Naive thymus-derived CD8-positive, alpha-beta T cell (primary cell): Measurements from ENCODE around the gene TAMM41. TPM values are rescaled to one million over a fixed set of nuclear protein-coding genes. Genes with fewer than 3 reads are reported as not detected.

Experiments used
- ATAC-seq, 2 donors: fragments of 150-1000 bp; cut with Tn5 transposase in 1 of 2; sonication (Bioruptor Pico), chemical (Tn5 transposase) in 1 of 2; 1 replicate in 1 of 2; 2 replicates in 1 of 2; pipeline ENCODE4 v1.10.0; 2021; ENCODE audit warnings: mild to moderate bottlenecking in 2 of 2, moderate library complexity in 2 of 2
- POLR2A ChIA-PET: fragments of 350-600 bp; sonication (Branson Sonifier 250); formaldehyde crosslinking; loops from one replicate; lab custom pipeline; 2021; ENCODE audit warnings: antibody characterized with exemption; lab: Charles Lee
- DNase-seq, 10 donors: peaks; one replicate each; pipeline versions ENCODE4 v3.0.0 to v3.0.0-alpha.2; 2020 to 2022
- H3K27ac Mint-ChIP-seq, 10 donors: one replicate each; pipeline ENCODE4 v1.8.0; 2020 to 2022; ENCODE audit warnings: mild to moderate bottlenecking in 10 of 10, mixed read lengths in 10 of 10, moderate library complexity in 4 of 10, inconsistent platforms in 1 of 10
- H3K27me3 Mint-ChIP-seq, 5 donors: one replicate each; pipeline ENCODE4 v1.8.0; 2021 to 2022; ENCODE audit warnings: mixed read lengths in 5 of 5
- H3K36me3 Mint-ChIP-seq, 3 donors: one replicate each; pipeline ENCODE4 v1.8.0; 2020 to 2022; ENCODE audit warnings: mixed read lengths in 3 of 3, mild to moderate bottlenecking in 2 of 3, inconsistent platforms in 1 of 3
- H3K4me1 Mint-ChIP-seq, 4 donors: one replicate each; pipeline ENCODE4 v1.8.0; 2021 to 2022; ENCODE audit warnings: mixed read lengths in 4 of 4
- H3K4me3 Mint-ChIP-seq, 10 donors: one replicate each; pipeline ENCODE4 v1.8.0; 2020 to 2022; ENCODE audit warnings: mild to moderate bottlenecking in 10 of 10, mixed read lengths in 10 of 10, moderate library complexity in 6 of 10, inconsistent platforms in 1 of 10
- H3K9me3 Mint-ChIP-seq, 9 donors: one replicate each; pipeline ENCODE4 v1.8.0; 2020 to 2022; ENCODE audit warnings: mixed read lengths in 9 of 9, mild to moderate bottlenecking in 3 of 9, inconsistent platforms in 1 of 9, moderate library complexity in 1 of 9
- polyA plus RNA-seq, 3 donors: library from polyadenylated mRNA; unstranded; fragments of 300-500 nt; fragmentation: Illumina TruSeq; gene quantifications; one replicate each; pipeline ENCODE4 v1.2.3, GENCODE V29; 2021
- total RNA-seq, 8 experiments: library from RNA in 2 of 8; stranded (reverse) in 2 of 8; gene quantifications; one replicate each; pipeline ENCODE4 v1.2.3 and lab custom pipeline; 2021 to 2026

Gene TAMM41
- total and polyA plus RNA-seq, 5 experiments from 2014 or later, result 15.7 to 42.7 (median 37.1) TPM

- Mint-ChIP-seq H3K27ac (peak overlapping the region in 2 of 10 donors; percentile 29 to 62), H3K27me3 (no peaks in the 10 kb centered on the region), H3K9me3 (peaks cover 0 to 2% (median 0%) of the 10 kb centered on the region in 9 donors), H3K4me3 (no peak overlapping the region), H3K4me1 (peaks cover 0 to 4% (median under 1%) of the 10 kb centered on the region in 4 donors), H3K36me3 (peaks cover 19 to 84% (median 38%) of the 10 kb centered on the region in 3 donors)
- DNase-seq (no peak), ATAC-seq (no peak)
- POLR2A ChIA-PET, result no interaction called here
These were observed 39.0 kb downstream of the TAMM41 start for GRCh38 chr3:11807686-11808085.

GRCh38 chr3:11805716-11806115 lies 41.0 kb downstream of the TAMM41 start:
- Mint-ChIP-seq H3K9me3 (peaks cover 0 to 17% (median 2%) of the 10 kb centered on the region in 9 donors), H3K27me3 (no peaks in the 10 kb centered on the region), H3K4me3 (no peak overlapping the region), H3K4me1 (peaks cover 0 to 4% (median 3%) of the 10 kb centered on the region in 4 donors), H3K27ac (peak overlapping the region in 4 of 10 donors; percentile 7 to 50 (median 38)), H3K36me3 (peaks cover 34 to 90% (median 58%) of the 10 kb centered on the region in 3 donors)
- DNase-seq (no peak), ATAC-seq (no peak)
- POLR2A ChIA-PET, result no interaction called here

- DNase-seq (peak in 8 of 10 donors; percentile 16 to 75 (median 36)), ATAC-seq (peak; percentile 72 to 78)
- H3K4me1 Mint-ChIP-seq, result peaks cover 3 to 11% (median 8%) of the 10 kb centered on the region in 4 donors
- H3K36me3 Mint-ChIP-seq, result peaks cover 49 to 92% (median 68%) of the 10 kb centered on the region in 3 donors
- no peaks in the 10 kb centered on the region for H3K27me3 Mint-ChIP-seq
- peaks cover 0 to 32% (median 13%) of the 10 kb centered on the region in 9 donors for H3K9me3 Mint-ChIP-seq
- H3K4me3 Mint-ChIP-seq, result no peak overlapping the region
- POLR2A ChIA-PET, result interaction anchor here (1.3 kb wide), 1 partner anchor 43 kb away, joined by 5 read pairs; the partner anchor contains the start of gene TAMM41
- peak overlapping the region in 1 of 10 donors; percentile 3 for H3K27ac Mint-ChIP-seq
These were observed 42.5 kb downstream of the TAMM41 start for GRCh38 chr3:11803977-11804892.

- H3K36me3 Mint-ChIP-seq, result peaks cover 48 to 95% (median 68%) of the 10 kb centered on the region in 3 donors
- DNase-seq (no peak), ATAC-seq (no peak)
- H3K9me3 Mint-ChIP-seq, result peaks cover 0 to 40% (median 13%) of the 10 kb centered on the region in 9 donors
- H3K4me1 Mint-ChIP-seq, result peaks cover 10 to 26% (median 17%) of the 10 kb centered on the region in 4 donors
- H3K27me3 Mint-ChIP-seq, result no peaks in the 10 kb centered on the region
- POLR2A ChIA-PET, result no interaction called here
- no peak overlapping the region for H3K27ac Mint-ChIP-seq
- peak overlapping the region in 1 of 10 donors; percentile 16 for H3K4me3 Mint-ChIP-seq
These were observed 46.9 kb downstream of the TAMM41 start for GRCh38 chr3:11799791-11800190.

- no peaks in the 10 kb centered on the region for H3K27me3 Mint-ChIP-seq
- H3K36me3 Mint-ChIP-seq, result peaks cover 34 to 98% (median 62%) of the 10 kb centered on the region in 3 donors
- POLR2A ChIA-PET, result no interaction called here
- ATAC-seq (no peak), DNase-seq (no peak)
- H3K4me3 Mint-ChIP-seq, result no peak overlapping the region
- H3K4me1 Mint-ChIP-seq, result peaks cover 9 to 27% (median 18%) of the 10 kb centered on the region in 4 donors
- H3K9me3 Mint-ChIP-seq, result peaks cover 0 to 15% (median 5%) of the 10 kb centered on the region in 9 donors
- no peak overlapping the region for H3K27ac Mint-ChIP-seq
These were observed 51.8 kb downstream of the TAMM41 start for GRCh38 chr3:11794927-11795326.

GRCh38 chr3:11791339-11792200 lies 55.1 kb downstream of the TAMM41 start:
- H3K27ac Mint-ChIP-seq, result peak overlapping the region in 4 of 10 donors; percentile 5 to 69 (median 28)
- peaks cover 6 to 11% (median 9%) of the 10 kb centered on the region in 4 donors for H3K4me1 Mint-ChIP-seq
- no peak for DNase-seq
- H3K9me3 Mint-ChIP-seq, result peaks cover 0 to 3% (median 0%) of the 10 kb centered on the region in 9 donors
- no peak overlapping the region for H3K4me3 Mint-ChIP-seq
- ATAC-seq, result no peak
- POLR2A ChIA-PET, result no interaction called here
- peaks cover 33 to 97% (median 61%) of the 10 kb centered on the region in 3 donors for H3K36me3 Mint-ChIP-seq
- no peaks in the 10 kb centered on the region for H3K27me3 Mint-ChIP-seq

GRCh38 chr3:11789412-11789811 lies 57.3 kb downstream of the TAMM41 start:
- DNase-seq (no peak), ATAC-seq (no peak)
- H3K27ac Mint-ChIP-seq, result peak overlapping the region in 8 of 10 donors; percentile 5 to 84 (median 54)
- POLR2A ChIA-PET, result no interaction called here
- H3K4me1 Mint-ChIP-seq, result peaks cover 12 to 24% (median 20%) of the 10 kb centered on the region in 4 donors
- H3K36me3 Mint-ChIP-seq, result peaks cover 26 to 82% (median 67%) of the 10 kb centered on the region in 3 donors
- no peaks in the 10 kb centered on the region for H3K27me3 Mint-ChIP-seq
- H3K9me3 Mint-ChIP-seq, result peaks cover 0 to 3% (median 0%) of the 10 kb centered on the region in 9 donors
- H3K4me3 Mint-ChIP-seq, result no peak overlapping the region

- Mint-ChIP-seq H3K4me1 (peaks cover 10 to 24% (median 19%) of the 10 kb centered on the region in 4 donors), H3K27ac (peak overlapping the region in 9 of 10 donors; percentile 5 to 88 (median 48)), H3K36me3 (peaks cover 20 to 44% (median 43%) of the 10 kb centered on the region in 3 donors), H3K4me3 (peak overlapping the region in 6 of 10 donors; percentile 18 to 60 (median 53)), H3K9me3 (peaks cover 0 to 3% (median 0%) of the 10 kb centered on the region in 9 donors), H3K27me3 (no peaks in the 10 kb centered on the region)
- ATAC-seq, result peak; percentile 70 to 84
- POLR2A ChIA-PET, result interaction anchor here (0.7 to 1.0 kb wide), 2 partner anchors 12 to 14 kb away, joined by 3 read pairs; no protein-coding TSS in a partner anchor
- DNase-seq, result peak in 4 of 10 donors; percentile 2 to 29 (median 17)
These were observed 61.7 kb downstream of the TAMM41 start for GRCh38 chr3:11784971-11785377.

- Mint-ChIP-seq H3K27me3 (no peaks in the 10 kb centered on the region), H3K4me1 (peaks cover 6 to 15% (median 11%) of the 10 kb centered on the region in 4 donors), H3K4me3 (no peak overlapping the region), H3K27ac (no peak overlapping the region), H3K9me3 (no peaks in the 10 kb centered on the region), H3K36me3 (peaks cover 11 to 25% (median 17%) of the 10 kb centered on the region in 3 donors)
- no peak for ATAC-seq
- no peak for DNase-seq
- POLR2A ChIA-PET, result no interaction called here
These were observed 66.3 kb downstream of the TAMM41 start for GRCh38 chr3:11780341-11780740.

GRCh38 chr3:11779626-11780025 lies 67.1 kb downstream of the TAMM41 start:
- H3K9me3 Mint-ChIP-seq, result no peaks in the 10 kb centered on the region
- no peak for DNase-seq
- POLR2A ChIA-PET, result no interaction called here
- H3K27ac Mint-ChIP-seq, result no peak overlapping the region
- H3K36me3 Mint-ChIP-seq, result peaks cover 11 to 22% (median 13%) of the 10 kb centered on the region in 3 donors
- no peaks in the 10 kb centered on the region for H3K27me3 Mint-ChIP-seq
- no peak overlapping the region for H3K4me3 Mint-ChIP-seq
- ATAC-seq, result no peak
- peaks cover 0 to 9% (median 4%) of the 10 kb centered on the region in 4 donors for H3K4me1 Mint-ChIP-seq

- POLR2A ChIA-PET, result no interaction called here
- DNase-seq (no peak), ATAC-seq (no peak)
- peaks cover 10 to 19% (median 11%) of the 10 kb centered on the region in 3 donors for H3K36me3 Mint-ChIP-seq
- H3K27ac Mint-ChIP-seq, result no peak overlapping the region
- H3K4me1 Mint-ChIP-seq, result no peaks in the 10 kb centered on the region
- H3K27me3 Mint-ChIP-seq, result no peaks in the 10 kb centered on the region
- no peaks in the 10 kb centered on the region for H3K9me3 Mint-ChIP-seq
- H3K4me3 Mint-ChIP-seq, result no peak overlapping the region
These were observed 68.4 kb downstream of the TAMM41 start for GRCh38 chr3:11778248-11778647.

- H3K4me3 Mint-ChIP-seq, result no peak overlapping the region
- H3K27ac Mint-ChIP-seq, result no peak overlapping the region
- peaks cover 0 to 4% (median under 1%) of the 10 kb centered on the region in 4 donors for H3K4me1 Mint-ChIP-seq
- H3K27me3 Mint-ChIP-seq, result no peaks in the 10 kb centered on the region
- peaks cover 8 to 17% (median 11%) of the 10 kb centered on the region in 3 donors for H3K36me3 Mint-ChIP-seq
- ATAC-seq (no peak), DNase-seq (no peak)
- POLR2A ChIA-PET, result no interaction called here
- H3K9me3 Mint-ChIP-seq, result no peaks in the 10 kb centered on the region
These were observed 70.3 kb downstream of the TAMM41 start for GRCh38 chr3:11776346-11776745.
